ENCODE measurements around the gene RYR2. TPM values are rescaled to one million over a fixed set of nuclear protein-coding genes. Genes with fewer than 3 reads are reported as not detected.

RYR2 gene
- total RNA-seq, 6 donors from 2014 or later = 1.8 to 23.0 (median 3.7) TPM

DNA sequence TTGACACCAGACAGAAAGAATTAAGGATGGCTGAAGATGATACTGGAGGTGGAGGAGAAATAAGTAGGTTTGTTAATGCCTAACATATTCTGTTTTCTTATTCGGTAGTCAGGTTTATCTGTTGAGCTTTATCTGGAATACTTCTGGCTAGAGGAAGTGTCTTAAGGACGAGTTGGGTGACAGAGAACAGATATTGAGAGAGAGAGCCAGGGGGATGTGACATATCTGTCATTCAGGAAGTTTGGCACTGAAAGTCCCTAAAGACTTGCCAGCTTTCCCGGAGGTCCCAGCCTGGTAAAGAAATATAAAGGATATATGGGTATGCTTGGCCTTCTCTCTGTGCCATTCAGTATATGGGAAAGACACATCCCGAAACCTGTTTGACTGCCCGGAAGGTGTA, 568.2 kb downstream of the RYR2 start:
- no peaks in the 10 kb centered on the region for H3K9me3 ChIP-seq
- H3K27ac ChIP-seq = no peak overlapping the region
- H3K27me3 ChIP-seq = no peaks in the 10 kb centered on the region
- ATAC-seq (ENCODE audit: low FRiP score in 2 of 2) = no peak
- WGBS, 2 donors = 79% methylated on average over 5 of the region's 5 CpGs
- no peak for TF ChIP-seq EP300 (IDR thresholded peaks at IDR 0.05)
- TF ChIP-seq POLR2A (IDR thresholded peaks at IDR 0.05) = no peak
- TF ChIP-seq, protein P1, sequence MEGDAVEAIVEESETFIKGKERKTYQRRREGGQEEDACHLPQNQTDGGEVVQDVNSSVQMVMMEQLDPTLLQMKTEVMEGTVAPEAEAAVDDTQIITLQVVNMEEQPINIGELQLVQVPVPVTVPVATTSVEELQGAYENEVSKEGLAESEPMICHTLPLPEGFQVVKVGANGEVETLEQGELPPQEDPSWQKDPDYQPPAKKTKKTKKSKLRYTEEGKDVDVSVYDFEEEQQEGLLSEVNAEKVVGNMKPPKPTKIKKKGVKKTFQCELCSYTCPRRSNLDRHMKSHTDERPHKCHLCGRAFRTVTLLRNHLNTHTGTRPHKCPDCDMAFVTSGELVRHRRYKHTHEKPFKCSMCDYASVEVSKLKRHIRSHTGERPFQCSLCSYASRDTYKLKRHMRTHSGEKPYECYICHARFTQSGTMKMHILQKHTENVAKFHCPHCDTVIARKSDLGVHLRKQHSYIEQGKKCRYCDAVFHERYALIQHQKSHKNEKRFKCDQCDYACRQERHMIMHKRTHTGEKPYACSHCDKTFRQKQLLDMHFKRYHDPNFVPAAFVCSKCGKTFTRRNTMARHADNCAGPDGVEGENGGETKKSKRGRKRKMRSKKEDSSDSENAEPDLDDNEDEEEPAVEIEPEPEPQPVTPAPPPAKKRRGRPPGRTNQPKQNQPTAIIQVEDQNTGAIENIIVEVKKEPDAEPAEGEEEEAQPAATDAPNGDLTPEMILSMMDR (IDR thresholded peaks at IDR 0.05) = no peak
- TF ChIP-seq POLR2AphosphoS5 (IDR thresholded peaks at IDR 0.05) = no peak
- H3K4me1 ChIP-seq = no peaks in the 10 kb centered on the region
- no peaks in the 10 kb centered on the region for H3K36me3 ChIP-seq
- H3K4me3 ChIP-seq = no peak overlapping the region
- DNase-seq = no peak

DNA sequence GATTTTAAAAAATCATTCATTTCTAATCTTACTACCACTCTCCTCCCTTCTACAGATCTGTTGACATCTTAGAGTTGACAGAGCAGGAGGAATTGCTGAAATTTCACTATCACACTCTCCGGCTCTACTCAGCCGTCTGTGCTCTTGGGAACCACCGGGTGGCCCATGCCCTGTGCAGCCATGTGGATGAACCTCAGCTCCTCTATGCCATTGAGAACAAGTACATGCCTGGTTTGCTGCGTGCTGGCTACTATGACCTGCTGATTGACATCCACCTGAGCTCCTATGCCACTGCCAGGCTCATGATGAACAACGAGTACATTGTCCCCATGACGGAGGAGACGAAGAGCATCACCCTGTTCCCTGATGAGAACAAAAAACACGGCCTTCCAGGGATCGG, 572.0 kb downstream of the RYR2 start:
- WGBS, 2 donors = 83 to 87% methylated on average over 9 of the region's 9 CpGs
- no peak overlapping the region for H3K27ac ChIP-seq

DNA sequence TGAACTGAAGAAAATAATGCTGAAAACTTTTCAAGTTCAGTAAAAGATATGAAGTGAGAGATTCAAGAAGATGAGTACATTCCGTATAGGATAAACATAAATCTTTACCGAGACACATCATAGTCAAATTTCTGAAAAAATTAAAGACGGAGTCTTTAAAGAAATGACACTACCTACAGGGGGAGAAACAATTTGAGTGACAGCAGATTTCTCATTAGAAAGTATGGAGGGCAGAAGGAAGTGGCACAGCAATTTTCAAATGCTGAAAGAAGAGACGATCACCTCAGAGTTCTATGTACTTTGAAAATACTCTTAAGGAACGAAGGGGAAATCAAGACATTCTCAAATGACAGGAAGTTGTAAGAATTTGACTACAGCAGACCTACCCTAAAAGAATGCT, 577.6 kb downstream of the RYR2 start:
- H3K4me3 ChIP-seq = no peak overlapping the region
- WGBS, 2 donors = 88 to 89% methylated on average over 5 of the region's 5 CpGs
- TF ChIP-seq EP300 (IDR thresholded peaks at IDR 0.05) (no peak), POLR2AphosphoS5 (IDR thresholded peaks at IDR 0.05) (no peak)
- DNase-seq (no peak), ATAC-seq (ENCODE audit: low FRiP score in 2 of 2) (no peak)
- H3K27me3 ChIP-seq = no peaks in the 10 kb centered on the region
- no peaks in the 10 kb centered on the region for H3K36me3 ChIP-seq
- no peak overlapping the region for H3K27ac ChIP-seq
- H3K4me1 ChIP-seq = no peaks in the 10 kb centered on the region
- H3K9me3 ChIP-seq = peaks cover 0 to 8% (median 0%) of the 10 kb centered on the region in 4 donors

More for the DNA sequence above, 572.0 kb downstream of the RYR2 start:
- ATAC-seq (ENCODE audit: low FRiP score in 2 of 2) (no peak), DNase-seq (no peak)
- H3K27me3 ChIP-seq = no peaks in the 10 kb centered on the region
- peaks cover 0 to 3% (median 0%) of the 10 kb centered on the region in 4 donors for H3K9me3 ChIP-seq
- TF ChIP-seq POLR2A (IDR thresholded peaks at IDR 0.05) (no peak), EP300 (IDR thresholded peaks at IDR 0.05) (no peak), POLR2AphosphoS5 (IDR thresholded peaks at IDR 0.05) (no peak)
- TF ChIP-seq, protein P1 (IDR thresholded peaks at IDR 0.05) = no peak
- H3K36me3 ChIP-seq = no peaks in the 10 kb centered on the region
- H3K4me3 ChIP-seq = no peak overlapping the region
- H3K4me1 ChIP-seq = no peaks in the 10 kb centered on the region

DNA sequence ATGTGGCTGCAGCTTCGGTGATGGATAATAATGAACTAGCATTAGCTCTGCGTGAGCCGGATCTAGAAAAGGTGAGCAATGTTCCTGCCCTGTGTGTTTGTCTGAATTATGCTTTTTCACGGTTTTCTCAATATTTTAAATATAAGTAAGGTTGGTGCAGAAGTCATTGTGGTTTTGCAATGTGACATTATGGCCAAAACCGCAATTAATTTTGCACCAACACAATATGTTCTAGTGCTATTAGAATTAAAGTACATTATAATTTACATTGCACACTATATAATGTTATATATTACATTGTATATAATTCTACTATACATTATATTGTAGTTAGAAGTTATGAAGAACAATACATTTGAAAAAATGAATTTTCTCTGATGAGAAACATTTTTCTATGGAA, 592.9 kb downstream of the RYR2 start:
- 89 to 93% methylated on average over 5 of the region's 5 CpGs for WGBS, 2 donors
- Histone ChIP-seq H3K4me3 (no peak overlapping the region), H3K4me1 (no peaks in the 10 kb centered on the region), H3K9me3 (no peaks in the 10 kb centered on the region), H3K27me3 (no peaks in the 10 kb centered on the region), H3K36me3 (peaks cover 0 to 3% (median 0%) of the 10 kb centered on the region in 4 donors), H3K27ac (no peak overlapping the region)
- TF ChIP-seq POLR2AphosphoS5 (IDR thresholded peaks at IDR 0.05) = no peak
- DNase-seq (no peak), ATAC-seq (ENCODE audit: low FRiP score in 2 of 2) (no peak)

DNA sequence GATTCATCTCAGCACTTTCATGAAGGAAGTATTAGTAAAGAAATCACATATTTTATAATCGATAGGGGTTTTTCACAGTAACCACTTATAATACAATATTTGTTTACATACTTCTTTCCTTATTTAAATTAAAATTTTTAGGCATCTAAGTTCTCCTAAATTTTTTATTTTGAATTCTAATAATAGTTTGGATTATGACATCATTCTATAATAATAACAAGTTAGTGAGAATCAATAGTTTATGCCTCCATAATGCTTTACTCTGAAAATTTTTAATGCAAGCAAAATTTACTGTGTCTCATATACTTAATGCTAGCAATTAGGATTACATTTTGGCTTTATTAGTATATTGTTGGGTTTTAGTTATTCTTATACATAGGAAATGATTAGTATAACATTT, 596.6 kb downstream of the RYR2 start:
- 82 to 86% methylated on average over 1 of the region's 1 CpG for WGBS, 2 donors
- Histone ChIP-seq H3K27ac (no peak overlapping the region), H3K27me3 (no peaks in the 10 kb centered on the region), H3K36me3 (peaks cover 0 to 3% (median 0%) of the 10 kb centered on the region in 4 donors), H3K4me1 (no peaks in the 10 kb centered on the region), H3K9me3 (no peaks in the 10 kb centered on the region), H3K4me3 (no peak overlapping the region)
- DNase-seq = no peak
- ATAC-seq (ENCODE audit: low FRiP score in 2 of 2) = no peak
- TF ChIP-seq, protein P1 (IDR thresholded peaks at IDR 0.05) = no peak
- TF ChIP-seq EP300 (IDR thresholded peaks at IDR 0.05) = no peak
- no peak for TF ChIP-seq POLR2A (IDR thresholded peaks at IDR 0.05)
- TF ChIP-seq POLR2AphosphoS5 (IDR thresholded peaks at IDR 0.05) = no peak

DNA sequence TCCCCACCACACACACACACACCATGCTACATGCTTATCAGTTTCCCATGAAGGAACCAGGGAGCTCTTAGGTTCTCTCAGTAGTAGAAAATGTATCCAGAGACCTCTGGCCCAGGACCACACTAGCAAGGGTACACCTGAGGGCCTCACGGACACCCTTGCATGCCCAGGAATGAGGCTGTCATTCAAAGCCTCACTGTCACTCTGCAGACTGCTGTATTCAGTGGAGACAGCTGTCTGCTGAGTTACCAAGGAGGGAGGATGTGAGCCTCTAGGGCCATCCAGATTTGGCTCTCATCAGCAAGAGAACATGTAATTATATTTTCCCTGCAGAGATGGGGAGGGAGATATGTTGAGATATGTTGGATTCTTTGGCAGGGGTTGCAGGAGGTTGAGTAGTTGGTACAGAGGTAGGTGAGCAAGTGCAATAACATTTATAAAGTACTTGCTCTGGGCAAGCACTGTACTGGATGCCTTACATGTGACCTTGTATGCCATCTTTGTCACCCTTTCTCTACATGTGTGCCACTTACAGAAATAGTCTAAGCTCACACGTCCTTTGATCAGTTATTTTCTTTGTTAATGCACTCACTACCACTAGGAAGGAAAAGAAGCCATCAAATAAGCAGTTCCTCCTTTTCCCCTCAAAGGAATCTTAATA, 598.2 kb downstream of the RYR2 start:
- TF ChIP-seq EP300 (IDR thresholded peaks at IDR 0.05) (no peak), POLR2A (IDR thresholded peaks at IDR 0.05) (no peak), POLR2AphosphoS5 (IDR thresholded peaks at IDR 0.05) (no peak)
- TF ChIP-seq, protein P1 (IDR thresholded peaks at IDR 0.05) = no peak
- peak; percentile 15 to 17 for ATAC-seq (ENCODE audit: low FRiP score in 2 of 2)
- 62 to 72% methylated on average over 2 of the region's 2 CpGs for WGBS, 2 donors
- no peak overlapping the region for H3K27ac ChIP-seq
- DNase-seq = no peak
- no peak overlapping the region for H3K4me3 ChIP-seq
- peaks cover 0 to 3% (median 0%) of the 10 kb centered on the region in 4 donors for H3K36me3 ChIP-seq
- H3K9me3 ChIP-seq = no peaks in the 10 kb centered on the region
- H3K4me1 ChIP-seq = no peaks in the 10 kb centered on the region
- no peaks in the 10 kb centered on the region for H3K27me3 ChIP-seq
